Muscle layer of duodenum (tissue), 2 donors: Measurements from ENCODE around the gene ZNF800.

Experiments used
- H3K27ac ChIP-seq: one replicate; pipeline ENCODE4 v1.7.0; 2013; ENCODE audit warnings: mild to moderate bottlenecking, low read length
- H3K27me3 ChIP-seq: one replicate; pipeline ENCODE4 v1.7.0; 2013; ENCODE audit warnings: low read depth, mild to moderate bottlenecking, control low read depth, low read length
- H3K36me3 ChIP-seq, 2 donors: one replicate each; pipeline ENCODE4 v1.7.0; 2013; ENCODE audit warnings: low read length in 2 of 2, control low read depth in 1 of 2, mild to moderate bottlenecking in 1 of 2; ENCODE audit not compliant: insufficient read depth in 2 of 2, control insufficient read depth in 1 of 2
- H3K4me1 ChIP-seq, 2 donors: one replicate each; pipeline ENCODE4 v1.7.0; 2013; ENCODE audit warnings: low read length in 2 of 2, mild to moderate bottlenecking in 2 of 2, control low read depth in 1 of 2, moderate library complexity in 1 of 2; ENCODE audit not compliant: insufficient read depth in 2 of 2, control insufficient read depth in 1 of 2
- H3K4me3 ChIP-seq, 2 donors: one replicate each; pipeline ENCODE4 v1.7.0; 2013; ENCODE audit warnings: low read length in 2 of 2, low read depth in 1 of 2, mild to moderate bottlenecking in 1 of 2
- H3K9me3 ChIP-seq, 2 donors: one replicate each; pipeline ENCODE4 v1.7.0; 2013; ENCODE audit warnings: low read length in 2 of 2, control low read depth in 1 of 2, mild to moderate bottlenecking in 1 of 2; ENCODE audit not compliant: control insufficient read depth in 1 of 2
- donor health status: healthy.

Gene ZNF800

GRCh38 chr7:127390186-127390816, 2.2 kb downstream of the ZNF800 start:
- H3K27me3 ChIP-seq = no peaks in the 10 kb centered on the region
- H3K27ac ChIP-seq = no peak overlapping the region
- peaks cover 0 to 4% of the 10 kb centered on the region in 2 donors for H3K36me3 ChIP-seq
- peaks cover 14 to 21% of the 10 kb centered on the region in 2 donors for H3K4me1 ChIP-seq
- no peak overlapping the region for H3K4me3 ChIP-seq
- H3K9me3 ChIP-seq = no peaks in the 10 kb centered on the region

- H3K4me3 ChIP-seq = no peak overlapping the region
- H3K27ac ChIP-seq = no peak overlapping the region
- no peaks in the 10 kb centered on the region for H3K9me3 ChIP-seq
- peaks cover 14 to 21% of the 10 kb centered on the region in 2 donors for H3K4me1 ChIP-seq
- no peaks in the 10 kb centered on the region for H3K27me3 ChIP-seq
- H3K36me3 ChIP-seq = peaks cover 0 to 4% of the 10 kb centered on the region in 2 donors
These were observed 3.2 kb downstream of the ZNF800 start for GRCh38 chr7:127389321-127389720.

- peaks cover 0 to 9% of the 10 kb centered on the region in 2 donors for H3K36me3 ChIP-seq
- H3K27me3 ChIP-seq = no peaks in the 10 kb centered on the region
- peaks cover 14 to 25% of the 10 kb centered on the region in 2 donors for H3K4me1 ChIP-seq
- H3K4me3 ChIP-seq = no peak overlapping the region
- no peak overlapping the region for H3K27ac ChIP-seq
- H3K9me3 ChIP-seq = no peaks in the 10 kb centered on the region
These were observed 4.5 kb downstream of the ZNF800 start for GRCh38 chr7:127387974-127388373.

- Histone ChIP-seq H3K27me3 (no peaks in the 10 kb centered on the region), H3K4me1 (peaks cover 0 to 14% of the 10 kb centered on the region in 2 donors), H3K4me3 (no peak overlapping the region), H3K36me3 (peaks cover 5 to 10% of the 10 kb centered on the region in 2 donors), H3K27ac (no peak overlapping the region), H3K9me3 (no peaks in the 10 kb centered on the region)
These were observed 9.2 kb downstream of the ZNF800 start for GRCh38 chr7:127383123-127383835.

GRCh38 chr7:127382301-127383085, 10.0 kb downstream of the ZNF800 start:
- no peaks in the 10 kb centered on the region for H3K27me3 ChIP-seq
- peaks cover 5 to 10% of the 10 kb centered on the region in 2 donors for H3K36me3 ChIP-seq
- no peak overlapping the region for H3K4me3 ChIP-seq
- H3K4me1 ChIP-seq = peaks cover 0 to 13% of the 10 kb centered on the region in 2 donors
- no peak overlapping the region for H3K27ac ChIP-seq
- no peaks in the 10 kb centered on the region for H3K9me3 ChIP-seq

GRCh38 chr7:127380479-127380878, 12.0 kb downstream of the ZNF800 start:
- H3K36me3 ChIP-seq = peaks cover 6 to 8% of the 10 kb centered on the region in 2 donors
- H3K27ac ChIP-seq = no peak overlapping the region
- H3K4me3 ChIP-seq = no peak overlapping the region
- peaks cover 0 to 9% of the 10 kb centered on the region in 2 donors for H3K4me1 ChIP-seq
- H3K9me3 ChIP-seq = no peaks in the 10 kb centered on the region
- H3K27me3 ChIP-seq = no peaks in the 10 kb centered on the region

- no peak overlapping the region for H3K27ac ChIP-seq
- H3K4me1 ChIP-seq = peaks cover 0 to 9% of the 10 kb centered on the region in 2 donors
- peaks cover 9 to 16% of the 10 kb centered on the region in 2 donors for H3K36me3 ChIP-seq
- H3K9me3 ChIP-seq = no peaks in the 10 kb centered on the region
- no peaks in the 10 kb centered on the region for H3K27me3 ChIP-seq
- no peak overlapping the region for H3K4me3 ChIP-seq
These were observed 12.9 kb downstream of the ZNF800 start for GRCh38 chr7:127379642-127380041.

- Histone ChIP-seq H3K4me1 (peaks cover 0 to 9% of the 10 kb centered on the region in 2 donors), H3K27me3 (no peaks in the 10 kb centered on the region), H3K9me3 (no peaks in the 10 kb centered on the region), H3K36me3 (peaks cover 19 to 27% of the 10 kb centered on the region in 2 donors), H3K27ac (no peak overlapping the region), H3K4me3 (no peak overlapping the region)
These were observed 14.0 kb downstream of the ZNF800 start for GRCh38 chr7:127378537-127378936.

- H3K4me1 ChIP-seq = peaks cover 0 to 5% of the 10 kb centered on the region in 2 donors
- H3K36me3 ChIP-seq = peaks cover 20 to 35% of the 10 kb centered on the region in 2 donors
- H3K27me3 ChIP-seq = no peaks in the 10 kb centered on the region
- no peaks in the 10 kb centered on the region for H3K9me3 ChIP-seq
- no peak overlapping the region for H3K27ac ChIP-seq
- no peak overlapping the region for H3K4me3 ChIP-seq
These were observed 15.1 kb downstream of the ZNF800 start for GRCh38 chr7:127377425-127377824.

- Histone ChIP-seq H3K27me3 (no peaks in the 10 kb centered on the region), H3K4me3 (no peak overlapping the region), H3K27ac (no peak overlapping the region), H3K4me1 (peaks cover 0 to 4% of the 10 kb centered on the region in 2 donors), H3K36me3 (peaks cover 20 to 38% of the 10 kb centered on the region in 2 donors), H3K9me3 (no peaks in the 10 kb centered on the region)
These were observed 16.9 kb downstream of the ZNF800 start for GRCh38 chr7:127375631-127376030.

- H3K36me3 ChIP-seq = peaks cover 8% of the 10 kb centered on the region in 2 donors
- H3K9me3 ChIP-seq = no peaks in the 10 kb centered on the region
- H3K4me1 ChIP-seq = no peaks in the 10 kb centered on the region
- no peaks in the 10 kb centered on the region for H3K27me3 ChIP-seq
- H3K27ac ChIP-seq = no peak overlapping the region
- H3K4me3 ChIP-seq = no peak overlapping the region
These were observed 24.8 kb downstream of the ZNF800 start for GRCh38 chr7:127367679-127368078.
